ENCODE measurements around the gene SLC1A7.

SLC1A7 gene

DNA sequence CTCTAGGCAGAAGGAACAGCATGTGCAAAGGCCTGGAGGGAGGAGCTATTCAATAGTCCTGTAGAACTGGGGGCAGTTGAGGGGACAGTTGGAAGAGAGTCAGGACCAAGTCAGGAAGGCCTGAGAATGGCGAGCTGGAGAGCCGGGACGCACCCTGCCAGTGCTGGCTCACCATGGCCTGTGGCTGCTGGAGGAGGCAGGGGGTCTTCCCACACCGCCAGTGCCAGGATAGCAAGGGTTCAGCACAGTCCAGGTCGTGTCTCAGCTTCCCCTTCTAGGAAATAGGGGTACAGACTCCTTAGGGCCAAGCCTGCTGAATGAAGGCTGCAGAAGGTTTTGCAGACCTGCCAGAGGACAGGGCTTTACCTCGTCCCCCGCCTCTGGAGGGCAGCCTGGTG is 73.2 kb downstream of the SLC1A7 start:
- DNase-seq (ENCODE audit: low spot score) = no peak
- TF ChIP-seq, protein P1, sequence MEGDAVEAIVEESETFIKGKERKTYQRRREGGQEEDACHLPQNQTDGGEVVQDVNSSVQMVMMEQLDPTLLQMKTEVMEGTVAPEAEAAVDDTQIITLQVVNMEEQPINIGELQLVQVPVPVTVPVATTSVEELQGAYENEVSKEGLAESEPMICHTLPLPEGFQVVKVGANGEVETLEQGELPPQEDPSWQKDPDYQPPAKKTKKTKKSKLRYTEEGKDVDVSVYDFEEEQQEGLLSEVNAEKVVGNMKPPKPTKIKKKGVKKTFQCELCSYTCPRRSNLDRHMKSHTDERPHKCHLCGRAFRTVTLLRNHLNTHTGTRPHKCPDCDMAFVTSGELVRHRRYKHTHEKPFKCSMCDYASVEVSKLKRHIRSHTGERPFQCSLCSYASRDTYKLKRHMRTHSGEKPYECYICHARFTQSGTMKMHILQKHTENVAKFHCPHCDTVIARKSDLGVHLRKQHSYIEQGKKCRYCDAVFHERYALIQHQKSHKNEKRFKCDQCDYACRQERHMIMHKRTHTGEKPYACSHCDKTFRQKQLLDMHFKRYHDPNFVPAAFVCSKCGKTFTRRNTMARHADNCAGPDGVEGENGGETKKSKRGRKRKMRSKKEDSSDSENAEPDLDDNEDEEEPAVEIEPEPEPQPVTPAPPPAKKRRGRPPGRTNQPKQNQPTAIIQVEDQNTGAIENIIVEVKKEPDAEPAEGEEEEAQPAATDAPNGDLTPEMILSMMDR (IDR thresholded peaks at IDR 0.05; ENCODE audit: extremely low read depth, missing control alignments) = no peak

DNA sequence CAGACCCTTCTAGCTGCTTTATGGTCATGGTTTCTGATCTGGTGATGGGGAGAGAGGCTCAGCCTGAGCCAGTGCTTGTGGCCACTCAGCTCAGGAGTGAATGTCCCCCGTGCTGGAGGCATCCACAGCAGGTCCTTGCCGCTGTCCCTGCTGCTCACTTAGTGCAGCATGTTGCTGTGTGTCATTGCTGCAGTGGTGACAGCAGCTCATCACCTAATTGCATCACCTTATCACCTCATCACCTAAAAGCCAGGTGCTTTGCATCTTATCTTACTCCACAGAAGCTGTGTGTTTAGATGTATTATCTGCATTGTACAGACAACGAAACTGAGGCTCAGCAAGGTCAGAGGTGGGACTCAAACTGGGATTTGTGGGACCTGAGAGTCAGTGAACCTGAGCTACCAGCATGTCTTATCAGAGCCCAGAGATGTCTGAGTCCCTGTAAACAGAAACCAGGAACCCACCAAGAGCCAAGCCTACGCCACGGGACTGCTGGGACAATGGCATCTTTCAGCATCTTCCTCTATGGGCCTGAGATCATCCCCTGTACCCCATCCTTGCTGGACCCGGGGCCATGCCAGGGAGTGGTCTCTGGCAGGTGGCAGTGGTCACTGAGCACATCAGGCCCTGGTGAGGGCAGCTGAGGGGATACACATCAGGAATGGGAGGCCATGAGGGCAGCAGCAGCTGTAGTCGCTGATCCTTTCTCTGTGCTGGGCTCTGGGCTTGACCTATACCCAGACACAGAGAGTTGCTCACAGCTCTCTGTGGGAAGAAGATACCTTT is 73.9 kb downstream of the SLC1A7 start:
- DNase-seq (ENCODE audit: low spot score) = no peak
- TF ChIP-seq, protein P1 (IDR thresholded peaks at IDR 0.05; ENCODE audit: extremely low read depth, missing control alignments) = no peak

DNA sequence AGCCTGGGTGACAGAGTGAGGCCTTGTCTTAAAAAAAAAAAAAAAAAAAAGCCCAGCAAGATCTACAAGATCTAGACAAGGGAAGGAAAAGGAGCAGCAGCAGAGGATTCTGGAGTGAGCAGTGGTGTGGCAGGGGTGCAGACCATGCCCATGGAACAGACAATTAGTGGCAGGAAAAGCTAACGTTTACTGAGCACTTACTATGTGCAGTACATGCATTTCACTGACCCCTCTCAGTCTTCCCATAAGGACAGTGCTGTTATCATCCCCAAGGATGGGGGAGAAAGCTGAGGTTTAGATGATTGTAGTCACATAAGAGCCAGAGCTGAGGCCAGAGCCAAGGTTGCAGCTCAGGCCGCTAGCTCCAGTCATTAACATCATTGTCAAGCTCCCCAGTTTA is 74.6 kb downstream of the SLC1A7 start:
- no peak for DNase-seq (ENCODE audit: low spot score)
- TF ChIP-seq, protein P1 (IDR thresholded peaks at IDR 0.05; ENCODE audit: extremely low read depth, missing control alignments) = no peak

DNA sequence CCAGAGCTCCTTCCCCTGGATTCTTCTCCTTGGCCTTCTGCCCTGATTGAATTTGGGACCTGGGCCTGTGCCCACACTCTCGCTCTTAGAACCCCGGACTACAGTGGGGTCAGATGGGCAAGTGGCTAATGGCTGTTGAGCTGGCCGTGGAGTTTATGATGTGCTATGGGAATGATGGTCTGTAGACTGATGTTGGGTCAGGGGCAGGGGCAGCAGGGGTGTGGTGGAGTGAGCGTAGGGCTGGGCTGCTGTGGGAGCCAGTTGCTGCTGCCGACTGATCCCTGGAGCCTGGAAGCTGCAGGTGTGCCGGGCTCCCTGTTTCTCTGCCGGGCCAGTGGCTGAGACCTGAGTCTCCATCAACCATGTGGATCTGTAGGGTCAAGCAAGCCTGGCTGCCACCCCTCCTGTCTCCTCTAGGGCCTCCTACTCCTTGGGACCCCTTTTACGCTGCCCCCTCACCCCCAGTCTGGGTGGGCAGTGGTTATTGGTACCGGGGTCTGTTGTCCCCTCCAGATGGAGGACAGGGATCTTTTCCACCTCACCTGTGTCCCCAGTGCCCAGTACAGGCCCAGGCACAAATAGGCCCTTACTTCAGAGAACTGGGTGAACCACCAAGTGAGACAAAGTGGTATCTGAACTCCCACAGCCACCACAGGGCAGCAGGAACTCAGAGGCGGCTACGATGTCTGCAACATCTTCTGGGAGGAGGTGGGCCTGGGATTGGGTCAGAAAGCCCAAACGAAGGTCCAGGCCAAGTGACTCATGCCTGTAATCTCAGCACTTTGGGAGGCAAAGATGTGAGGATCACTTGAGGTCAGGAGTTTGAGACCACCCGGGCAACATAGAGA is 75.3 kb downstream of the SLC1A7 start:
- no peak for DNase-seq (ENCODE audit: low spot score)
- TF ChIP-seq, protein P1 (IDR thresholded peaks at IDR 0.05; ENCODE audit: extremely low read depth, missing control alignments) = no peak

- DNase-seq (ENCODE audit: low spot score) = no peak
- TF ChIP-seq, protein P1 (IDR thresholded peaks at IDR 0.05; ENCODE audit: extremely low read depth, missing control alignments) = no peak
Observed at GRCh38 chr1:53066488-53066887, 76.0 kb downstream of the SLC1A7 start.

DNA sequence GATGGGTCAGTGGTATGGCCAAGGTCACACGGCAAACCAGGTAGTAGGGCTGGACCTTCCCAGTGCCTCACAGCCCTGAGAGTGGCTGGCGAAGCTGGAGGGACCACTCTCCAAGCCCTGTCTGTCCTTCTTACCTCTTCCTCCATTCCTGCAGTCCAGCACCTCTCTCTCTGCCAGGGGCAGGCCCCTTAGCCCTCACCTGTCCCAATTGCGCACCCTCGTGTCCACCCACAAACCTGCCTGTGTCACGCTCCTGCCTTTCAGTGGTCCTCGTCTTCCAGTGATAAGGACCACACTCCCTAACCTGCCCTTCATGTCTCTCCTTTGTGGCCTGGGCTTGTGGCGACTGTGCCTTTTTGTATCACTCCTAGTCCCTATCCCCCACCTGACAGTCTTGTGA is 77.0 kb downstream of the SLC1A7 start:
- no peak for DNase-seq (ENCODE audit: low spot score)
- TF ChIP-seq, protein P1 (IDR thresholded peaks at IDR 0.05; ENCODE audit: extremely low read depth, missing control alignments) = no peak

Data from GM20000 (cell line).